ENCODE measurements around the gene ALLC.
"Not testable (repeated sequence)": the region's sequence is repeated elsewhere in the genome, so short reads cannot be mapped to it uniquely, and the experiment has no call there.

Gene ALLC

GRCh38 chr2:3626812-3627499, 31.0 kb upstream of the ALLC start:
- DNase-seq, result no peak

- no peak for DNase-seq
Observed at GRCh38 chr2:3627500-3628100, 30.4 kb upstream of the ALLC start.

GRCh38 chr2:3628241-3628679, 29.7 kb upstream of the ALLC start:
- no peak for DNase-seq

GRCh38 chr2:3628800-3629199, 29.2 kb upstream of the ALLC start:
- peak; percentile 6 for DNase-seq

- no peak for DNase-seq
Observed at GRCh38 chr2:3630631-3631030, 27.4 kb upstream of the ALLC start.

- DNase-seq, result no peak
Observed at GRCh38 chr2:3631161-3631850, 26.7 kb upstream of the ALLC start.

GRCh38 chr2:3631851-3632659, 25.9 kb upstream of the ALLC start:
- DNase-seq, result no peak

GRCh38 chr2:3633089-3633981, 24.7 kb upstream of the ALLC start:
- DNase-seq, result no peak

- DNase-seq, result no peak
Observed at GRCh38 chr2:3633982-3634595, 23.9 kb upstream of the ALLC start.

- DNase-seq, result no peak
Observed at GRCh38 chr2:3634596-3635121, 23.3 kb upstream of the ALLC start.

- DNase-seq, result no peak
Observed at GRCh38 chr2:3635171-3635974, 22.6 kb upstream of the ALLC start.

GRCh38 chr2:3635975-3636327, 22.0 kb upstream of the ALLC start:
- DNase-seq, result not testable (repeated sequence)

GRCh38 chr2:3636586-3637310, 21.3 kb upstream of the ALLC start:
- DNase-seq, result no peak

- no peak for DNase-seq
Observed at GRCh38 chr2:3637311-3637675, 20.7 kb upstream of the ALLC start.

GRCh38 chr2:3637692-3638455, 20.1 kb upstream of the ALLC start:
- DNase-seq, result no peak

- DNase-seq, result no peak
Observed at GRCh38 chr2:3638456-3638810, 19.6 kb upstream of the ALLC start.

GRCh38 chr2:3639015-3639630, 18.9 kb upstream of the ALLC start:
- DNase-seq, result no peak

- no peak for DNase-seq
Observed at GRCh38 chr2:3639653-3640052, 18.3 kb upstream of the ALLC start.

GRCh38 chr2:3641181-3641580, 16.8 kb upstream of the ALLC start:
- DNase-seq, result no peak

All from NCI-H526 treated with DMSO at 0.1 percent for 48 hours (cell line).